HEK293 (cell line): Measurements from ENCODE around the gene FRMD4A.
"Not testable (repeated sequence)": the region's sequence is repeated elsewhere in the genome, so short reads cannot be mapped to it uniquely, and the experiment has no call there.

Source experiments
- CTCF ChIA-PET: fragments of 350-600 bp; formaldehyde crosslinking; extraction: SDS; loops from one replicate; lab custom pipeline; 2021; ENCODE audit warnings: antibody characterized with exemption; lab: Yijun Ruan, JAX
- POLR2A ChIA-PET: fragments of 300-600 bp; formaldehyde crosslinking; extraction: SDS; loops from one replicate; lab custom pipeline; 2020; ENCODE audit warnings: antibody characterized with exemption, inconsistent platforms; lab: Yijun Ruan, JAX
- H3K27ac ChIP-seq: fragments of 200-500 bp; sonication (Bioruptor generic); 2 replicates; pipeline ENCODE4 v1.5.1; 2014; ENCODE audit warnings: low read depth, low read length, control low read depth, inconsistent platforms; ENCODE audit errors: extremely low read depth
- H3K36me3 ChIP-seq, 2 experiments: fragments of 200-500 bp in 1 of 2; sonication (Bioruptor generic) in 1 of 2; 1 replicate in 1 of 2; 2 replicates in 1 of 2; pipeline ENCODE4 v1.5.1; 2014 to 2017; ENCODE audit warnings: inconsistent platforms in 2 of 2, low read length in 2 of 2; ENCODE audit not compliant: control insufficient read depth in 2 of 2, insufficient read depth in 1 of 2
- H3K4me1 ChIP-seq: fragments of 200-500 bp; sonication (Bioruptor generic); 2 replicates; pipeline ENCODE4 v1.5.1; 2014; ENCODE audit warnings: mild to moderate bottlenecking, low read length, inconsistent platforms; ENCODE audit not compliant: control insufficient read depth, insufficient read depth
- H3K4me3 ChIP-seq: 2 replicates; pipeline ENCODE4 v1.5.1; 2011; ENCODE audit warnings: low read depth, mild to moderate bottlenecking, control low read depth, low read length, moderate library complexity
- H3K9me3 ChIP-seq: fragments of 200-500 bp; sonication (Bioruptor generic); 2 replicates; pipeline ENCODE4 v1.5.1; 2014; ENCODE audit warnings: low read depth, low read length, inconsistent platforms; ENCODE audit not compliant: control insufficient read depth, insufficient read depth
- HOXC10 ChIP-seq: sonication (generic); formaldehyde crosslinking; IDR thresholded peaks from 2 replicates; pipeline ENCODE4 v1.8.1; 2023; ENCODE audit warnings: mild to moderate bottlenecking, missing genetic modification reagents
- KLF16 ChIP-seq: fragments of 450-650 bp; formaldehyde crosslinking; IDR thresholded peaks from 2 replicates; pipeline ENCODE4 v1.5.1; 2017; ENCODE audit warnings: missing biosample characterization, missing genetic modification characterization
- TRIM28 ChIP-seq: IDR thresholded peaks from 2 replicates; pipeline ENCODE4 v1.6.1; 2011; ENCODE audit warnings: low read length, control low read depth, borderline replicate concordance
- ZBTB7A ChIP-seq: fragments of 450-650 bp; formaldehyde crosslinking; IDR thresholded peaks from 2 replicates; pipeline ENCODE4 v1.5.1; 2016; ENCODE audit warnings: low read depth, missing biosample characterization, missing genetic modification characterization
- ZNF302 ChIP-seq: fragments of 450-650 bp; formaldehyde crosslinking; IDR thresholded peaks from 2 replicates; pipeline ENCODE4 v1.5.1; 2016; ENCODE audit warnings: missing biosample characterization, missing genetic modification characterization, low read depth
- ZNF404 ChIP-seq: fragments of 450-650 bp; formaldehyde crosslinking; IDR thresholded peaks from 2 replicates; pipeline ENCODE4 v1.5.1; 2017; ENCODE audit warnings: missing biosample characterization, missing genetic modification characterization
- ZNF677 ChIP-seq: fragments of 450-650 bp; IDR thresholded peaks from 2 replicates; pipeline ENCODE4 v1.5.0; 2018; ENCODE audit warnings: missing biosample characterization, mild to moderate bottlenecking, missing genetic modification characterization, moderate library complexity
- TF ChIP-seq, protein P1 (sequence below): fragments of 450-650 bp; formaldehyde crosslinking; IDR thresholded peaks from 2 replicates; pipeline ENCODE4 v1.5.1; 2016; ENCODE audit warnings: missing biosample characterization, missing genetic modification characterization
- TF ChIP-seq, protein P2 (sequence below): fragments of 450-650 bp; formaldehyde crosslinking; IDR thresholded peaks from 2 replicates; pipeline ENCODE4 v1.5.1; 2016; ENCODE audit warnings: missing biosample characterization, missing genetic modification characterization
- TF ChIP-seq, protein P3 (sequence below): sonication (generic); formaldehyde crosslinking; IDR thresholded peaks from 2 replicates; pipeline ENCODE4 v1.8.1; 2022; ENCODE audit warnings: mild to moderate bottlenecking, moderate library complexity, missing genetic modification reagents
- TF ChIP-seq, protein P4 (sequence below): fragments of 450-650 bp; formaldehyde crosslinking; IDR thresholded peaks from 2 replicates; pipeline ENCODE4 v1.5.1; 2016; ENCODE audit warnings: missing biosample characterization, missing genetic modification characterization
- TF ChIP-seq, protein P5 (sequence below): fragments of 450-650 bp; formaldehyde crosslinking; IDR thresholded peaks from 2 replicates; pipeline ENCODE4 v1.5.0; 2017; ENCODE audit warnings: missing biosample characterization, missing genetic modification characterization, borderline replicate concordance
- TF ChIP-seq, protein P6 (sequence below): fragments of 450-650 bp; formaldehyde crosslinking; IDR thresholded peaks from 2 replicates; pipeline ENCODE4 v1.5.1; 2016; ENCODE audit warnings: missing biosample characterization, missing genetic modification characterization
- TF ChIP-seq, protein P7 (sequence below): fragments of 450-650 bp; formaldehyde crosslinking; conservative IDR thresholded peaks from 2 replicates; pipeline ENCODE4 v1.5.1; 2016; ENCODE audit warnings: low read depth, missing biosample characterization, missing genetic modification characterization

FRMD4A gene

DNA sequence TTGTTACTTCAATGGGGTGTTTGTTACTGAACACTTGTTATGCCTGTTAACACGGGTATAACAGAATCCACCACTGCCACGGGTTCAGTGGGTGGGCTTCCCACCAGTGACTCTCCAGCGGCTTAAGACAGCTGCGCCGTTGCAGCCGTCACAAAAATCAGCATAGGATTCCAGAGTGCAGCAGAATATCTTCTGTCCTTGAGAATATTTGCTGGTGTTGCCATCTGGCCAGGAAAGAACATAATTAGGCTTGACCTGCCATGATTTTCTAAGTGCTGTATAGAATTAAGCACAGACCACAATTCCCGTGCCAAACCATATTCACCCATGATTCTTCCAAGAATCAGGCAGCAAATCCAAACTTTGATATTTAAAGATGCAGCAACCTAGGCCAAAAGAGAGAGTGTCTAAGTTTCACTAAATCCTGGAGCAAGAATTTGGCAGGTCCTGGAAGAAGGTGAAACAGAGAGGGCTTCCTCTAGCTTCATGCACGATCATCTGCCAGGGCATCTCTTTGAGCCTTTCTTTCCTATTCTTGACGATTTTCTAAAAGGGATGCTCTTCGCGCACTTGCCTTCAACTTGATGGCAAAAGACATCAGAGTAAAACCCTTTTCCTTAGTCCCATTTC is 95.0 kb downstream of the FRMD4A start:
- POLR2A ChIA-PET = no interaction called here
- H3K9me3 ChIP-seq = no peaks in the 10 kb centered on the region
- H3K36me3 ChIP-seq = no peaks in the 10 kb centered on the region
- H3K4me3 ChIP-seq = no peak overlapping the region
- no peak overlapping the region for H3K27ac ChIP-seq
- H3K4me1 ChIP-seq = no peaks in the 10 kb centered on the region
- CTCF ChIA-PET = no interaction called here
- TF ChIP-seq, protein P1, sequence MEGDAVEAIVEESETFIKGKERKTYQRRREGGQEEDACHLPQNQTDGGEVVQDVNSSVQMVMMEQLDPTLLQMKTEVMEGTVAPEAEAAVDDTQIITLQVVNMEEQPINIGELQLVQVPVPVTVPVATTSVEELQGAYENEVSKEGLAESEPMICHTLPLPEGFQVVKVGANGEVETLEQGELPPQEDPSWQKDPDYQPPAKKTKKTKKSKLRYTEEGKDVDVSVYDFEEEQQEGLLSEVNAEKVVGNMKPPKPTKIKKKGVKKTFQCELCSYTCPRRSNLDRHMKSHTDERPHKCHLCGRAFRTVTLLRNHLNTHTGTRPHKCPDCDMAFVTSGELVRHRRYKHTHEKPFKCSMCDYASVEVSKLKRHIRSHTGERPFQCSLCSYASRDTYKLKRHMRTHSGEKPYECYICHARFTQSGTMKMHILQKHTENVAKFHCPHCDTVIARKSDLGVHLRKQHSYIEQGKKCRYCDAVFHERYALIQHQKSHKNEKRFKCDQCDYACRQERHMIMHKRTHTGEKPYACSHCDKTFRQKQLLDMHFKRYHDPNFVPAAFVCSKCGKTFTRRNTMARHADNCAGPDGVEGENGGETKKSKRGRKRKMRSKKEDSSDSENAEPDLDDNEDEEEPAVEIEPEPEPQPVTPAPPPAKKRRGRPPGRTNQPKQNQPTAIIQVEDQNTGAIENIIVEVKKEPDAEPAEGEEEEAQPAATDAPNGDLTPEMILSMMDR (tag by site-specific recombination) = no peak
- TF ChIP-seq, protein P2, sequence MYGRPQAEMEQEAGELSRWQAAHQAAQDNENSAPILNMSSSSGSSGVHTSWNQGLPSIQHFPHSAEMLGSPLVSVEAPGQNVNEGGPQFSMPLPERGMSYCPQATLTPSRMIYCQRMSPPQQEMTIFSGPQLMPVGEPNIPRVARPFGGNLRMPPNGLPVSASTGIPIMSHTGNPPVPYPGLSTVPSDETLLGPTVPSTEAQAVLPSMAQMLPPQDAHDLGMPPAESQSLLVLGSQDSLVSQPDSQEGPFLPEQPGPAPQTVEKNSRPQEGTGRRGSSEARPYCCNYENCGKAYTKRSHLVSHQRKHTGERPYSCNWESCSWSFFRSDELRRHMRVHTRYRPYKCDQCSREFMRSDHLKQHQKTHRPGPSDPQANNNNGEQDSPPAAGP (tag by site-specific recombination) = no peak
- TF ChIP-seq ZNF302 (tag by site-specific recombination) (no peak), KLF16 (tag by site-specific recombination) (no peak), ZNF677 (no peak), TRIM28 (no peak), ZBTB7A (no peak)
- TF ChIP-seq, protein P3, sequence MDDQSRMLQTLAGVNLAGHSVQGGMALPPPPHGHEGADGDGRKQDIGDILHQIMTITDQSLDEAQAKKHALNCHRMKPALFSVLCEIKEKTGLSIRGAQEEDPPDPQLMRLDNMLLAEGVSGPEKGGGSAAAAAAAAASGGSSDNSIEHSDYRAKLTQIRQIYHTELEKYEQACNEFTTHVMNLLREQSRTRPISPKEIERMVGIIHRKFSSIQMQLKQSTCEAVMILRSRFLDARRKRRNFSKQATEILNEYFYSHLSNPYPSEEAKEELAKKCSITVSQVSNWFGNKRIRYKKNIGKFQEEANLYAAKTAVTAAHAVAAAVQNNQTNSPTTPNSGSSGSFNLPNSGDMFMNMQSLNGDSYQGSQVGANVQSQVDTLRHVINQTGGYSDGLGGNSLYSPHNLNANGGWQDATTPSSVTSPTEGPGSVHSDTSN (CRISPR knock-in tag) = no peak
- TF ChIP-seq, protein P4, sequence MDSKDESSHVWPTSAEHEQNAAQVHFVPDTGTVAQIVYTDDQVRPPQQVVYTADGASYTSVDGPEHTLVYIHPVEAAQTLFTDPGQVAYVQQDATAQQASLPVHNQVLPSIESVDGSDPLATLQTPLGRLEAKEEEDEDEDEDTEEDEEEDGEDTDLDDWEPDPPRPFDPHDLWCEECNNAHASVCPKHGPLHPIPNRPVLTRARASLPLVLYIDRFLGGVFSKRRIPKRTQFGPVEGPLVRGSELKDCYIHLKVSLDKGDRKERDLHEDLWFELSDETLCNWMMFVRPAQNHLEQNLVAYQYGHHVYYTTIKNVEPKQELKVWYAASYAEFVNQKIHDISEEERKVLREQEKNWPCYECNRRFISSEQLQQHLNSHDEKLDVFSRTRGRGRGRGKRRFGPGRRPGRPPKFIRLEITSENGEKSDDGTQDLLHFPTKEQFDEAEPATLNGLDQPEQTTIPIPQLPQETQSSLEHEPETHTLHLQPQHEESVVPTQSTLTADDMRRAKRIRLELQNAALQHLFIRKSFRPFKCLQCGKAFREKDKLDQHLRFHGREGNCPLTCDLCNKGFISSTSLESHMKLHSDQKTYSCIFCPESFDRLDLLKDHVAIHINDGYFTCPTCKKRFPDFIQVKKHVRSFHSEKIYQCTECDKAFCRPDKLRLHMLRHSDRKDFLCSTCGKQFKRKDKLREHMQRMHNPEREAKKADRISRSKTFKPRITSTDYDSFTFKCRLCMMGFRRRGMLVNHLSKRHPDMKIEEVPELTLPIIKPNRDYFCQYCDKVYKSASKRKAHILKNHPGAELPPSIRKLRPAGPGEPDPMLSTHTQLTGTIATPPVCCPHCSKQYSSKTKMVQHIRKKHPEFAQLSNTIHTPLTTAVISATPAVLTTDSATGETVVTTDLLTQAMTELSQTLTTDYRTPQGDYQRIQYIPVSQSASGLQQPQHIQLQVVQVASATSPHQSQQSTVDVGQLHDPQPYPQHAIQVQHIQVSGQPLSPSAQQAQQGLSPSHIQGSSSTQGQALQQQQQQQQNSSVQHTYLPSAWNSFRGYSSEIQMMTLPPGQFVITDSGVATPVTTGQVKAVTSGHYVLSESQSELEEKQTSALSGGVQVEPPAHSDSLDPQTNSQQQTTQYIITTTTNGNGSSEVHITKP (tag by site-specific recombination) = no peak
- TF ChIP-seq, protein P5, sequence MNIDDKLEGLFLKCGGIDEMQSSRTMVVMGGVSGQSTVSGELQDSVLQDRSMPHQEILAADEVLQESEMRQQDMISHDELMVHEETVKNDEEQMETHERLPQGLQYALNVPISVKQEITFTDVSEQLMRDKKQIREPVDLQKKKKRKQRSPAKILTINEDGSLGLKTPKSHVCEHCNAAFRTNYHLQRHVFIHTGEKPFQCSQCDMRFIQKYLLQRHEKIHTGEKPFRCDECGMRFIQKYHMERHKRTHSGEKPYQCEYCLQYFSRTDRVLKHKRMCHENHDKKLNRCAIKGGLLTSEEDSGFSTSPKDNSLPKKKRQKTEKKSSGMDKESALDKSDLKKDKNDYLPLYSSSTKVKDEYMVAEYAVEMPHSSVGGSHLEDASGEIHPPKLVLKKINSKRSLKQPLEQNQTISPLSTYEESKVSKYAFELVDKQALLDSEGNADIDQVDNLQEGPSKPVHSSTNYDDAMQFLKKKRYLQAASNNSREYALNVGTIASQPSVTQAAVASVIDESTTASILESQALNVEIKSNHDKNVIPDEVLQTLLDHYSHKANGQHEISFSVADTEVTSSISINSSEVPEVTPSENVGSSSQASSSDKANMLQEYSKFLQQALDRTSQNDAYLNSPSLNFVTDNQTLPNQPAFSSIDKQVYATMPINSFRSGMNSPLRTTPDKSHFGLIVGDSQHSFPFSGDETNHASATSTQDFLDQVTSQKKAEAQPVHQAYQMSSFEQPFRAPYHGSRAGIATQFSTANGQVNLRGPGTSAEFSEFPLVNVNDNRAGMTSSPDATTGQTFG (tag by site-specific recombination) = no peak
- TF ChIP-seq, protein P6, sequence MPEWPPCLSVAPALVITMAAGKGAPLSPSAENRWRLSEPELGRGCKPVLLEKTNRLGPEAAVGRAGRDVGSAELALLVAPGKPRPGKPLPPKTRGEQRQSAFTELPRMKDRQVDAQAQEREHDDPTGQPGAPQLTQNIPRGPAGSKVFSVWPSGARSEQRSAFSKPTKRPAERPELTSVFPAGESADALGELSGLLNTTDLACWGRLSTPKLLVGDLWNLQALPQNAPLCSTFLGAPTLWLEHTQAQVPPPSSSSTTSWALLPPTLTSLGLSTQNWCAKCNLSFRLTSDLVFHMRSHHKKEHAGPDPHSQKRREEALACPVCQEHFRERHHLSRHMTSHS (tag by site-specific recombination) = no peak

DNA sequence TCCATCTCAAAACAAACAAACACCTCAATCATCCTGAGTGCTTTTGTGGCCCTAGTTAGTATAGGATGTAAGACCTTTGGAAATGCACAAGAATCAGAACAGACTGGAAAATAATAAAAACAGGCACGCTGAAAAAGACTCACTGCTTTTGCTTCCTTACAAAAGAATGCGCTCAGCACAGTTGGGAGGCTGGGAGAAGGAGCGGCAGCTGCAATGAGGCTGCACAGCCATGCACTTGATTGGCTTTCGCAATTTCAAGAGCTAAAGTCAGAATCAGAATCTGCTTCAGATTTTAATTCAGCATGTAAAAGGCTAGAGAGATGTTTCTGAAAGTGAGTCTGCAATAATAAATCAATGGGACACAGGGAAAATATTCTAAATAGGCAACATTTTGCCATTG is 97.2 kb downstream of the FRMD4A start:
- CTCF ChIA-PET = no interaction called here
- Histone ChIP-seq H3K36me3 (no peaks in the 10 kb centered on the region), H3K9me3 (no peaks in the 10 kb centered on the region), H3K4me1 (no peaks in the 10 kb centered on the region), H3K4me3 (no peak overlapping the region), H3K27ac (no peak overlapping the region)
- TF ChIP-seq HOXC10 (CRISPR knock-in tag) (no peak), ZNF404 (tag by site-specific recombination) (no peak)
- TF ChIP-seq, protein P7, sequence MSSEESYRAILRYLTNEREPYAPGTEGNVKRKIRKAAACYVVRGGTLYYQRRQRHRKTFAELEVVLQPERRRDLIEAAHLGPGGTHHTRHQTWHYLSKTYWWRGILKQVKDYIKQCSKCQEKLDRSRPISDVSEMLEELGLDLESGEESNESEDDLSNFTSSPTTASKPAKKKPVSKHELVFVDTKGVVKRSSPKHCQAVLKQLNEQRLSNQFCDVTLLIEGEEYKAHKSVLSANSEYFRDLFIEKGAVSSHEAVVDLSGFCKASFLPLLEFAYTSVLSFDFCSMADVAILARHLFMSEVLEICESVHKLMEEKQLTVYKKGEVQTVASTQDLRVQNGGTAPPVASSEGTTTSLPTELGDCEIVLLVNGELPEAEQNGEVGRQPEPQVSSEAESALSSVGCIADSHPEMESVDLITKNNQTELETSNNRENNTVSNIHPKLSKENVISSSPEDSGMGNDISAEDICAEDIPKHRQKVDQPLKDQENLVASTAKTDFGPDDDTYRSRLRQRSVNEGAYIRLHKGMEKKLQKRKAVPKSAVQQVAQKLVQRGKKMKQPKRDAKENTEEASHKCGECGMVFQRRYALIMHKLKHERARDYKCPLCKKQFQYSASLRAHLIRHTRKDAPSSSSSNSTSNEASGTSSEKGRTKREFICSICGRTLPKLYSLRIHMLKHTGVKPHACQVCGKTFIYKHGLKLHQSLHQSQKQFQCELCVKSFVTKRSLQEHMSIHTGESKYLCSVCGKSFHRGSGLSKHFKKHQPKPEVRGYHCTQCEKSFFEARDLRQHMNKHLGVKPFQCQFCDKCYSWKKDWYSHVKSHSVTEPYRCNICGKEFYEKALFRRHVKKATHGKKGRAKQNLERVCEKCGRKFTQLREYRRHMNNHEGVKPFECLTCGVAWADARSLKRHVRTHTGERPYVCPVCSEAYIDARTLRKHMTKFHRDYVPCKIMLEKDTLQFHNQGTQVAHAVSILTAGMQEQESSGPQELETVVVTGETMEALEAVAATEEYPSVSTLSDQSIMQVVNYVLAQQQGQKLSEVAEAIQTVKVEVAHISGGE (tag by site-specific recombination) = no peak
- POLR2A ChIA-PET = no interaction called here

DNA sequence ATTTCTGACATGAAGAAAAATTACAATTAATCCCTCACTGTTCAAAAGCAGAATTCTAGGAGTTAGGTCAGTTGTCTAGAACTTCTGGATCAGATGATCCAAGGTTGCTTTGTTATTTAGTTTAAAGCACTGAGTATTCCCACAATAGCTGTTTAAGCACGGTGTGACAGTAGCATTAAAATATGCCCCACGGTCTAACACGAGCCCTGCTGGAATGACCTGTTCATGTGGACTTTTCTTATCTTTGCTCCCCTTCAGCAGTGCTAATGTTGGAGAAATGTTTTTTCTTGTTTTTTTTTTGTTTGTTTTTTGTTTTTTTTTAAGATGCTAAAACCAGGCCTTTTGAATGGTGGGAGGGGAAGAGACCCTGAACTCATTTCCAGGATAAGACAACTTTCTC is 101.9 kb downstream of the FRMD4A start:
- H3K4me3 ChIP-seq, H3K27ac ChIP-seq, H3K4me1 ChIP-seq, H3K9me3 ChIP-seq, H3K36me3 ChIP-seq, POLR2A ChIA-PET: not testable (repeated sequence)
- CTCF ChIA-PET = interaction anchor here (0.6 kb wide), 1 partner anchor 141 kb away, joined by 3 read pairs; no protein-coding TSS in a partner anchor
